ENCODE results near the gene SLIRP.
A peak's percentile ranks its signal among the peaks of the same experiment; 100 is the strongest.
"Not testable (repeated sequence)": the region's sequence is repeated elsewhere in the genome, so short reads cannot be mapped to it uniquely, and the experiment has no call there.

SLIRP gene

GRCh38 chr14:77741438-77741837 lies 33.5 kb downstream of the SLIRP start:
- DNase-seq (ENCODE audit: low read depth in 2 of 2), result no peak

- no peak for DNase-seq (ENCODE audit: low read depth in 2 of 2)
Observed at GRCh38 chr14:77746064-77746702, 38.3 kb downstream of the SLIRP start.

GRCh38 chr14:77747425-77747824 lies 39.5 kb downstream of the SLIRP start:
- DNase-seq (ENCODE audit: low read depth in 2 of 2), result not testable (repeated sequence)

GRCh38 chr14:77752266-77752665 lies 44.4 kb downstream of the SLIRP start:
- DNase-seq (ENCODE audit: low read depth in 2 of 2), result no peak

GRCh38 chr14:77752799-77753516 lies 45.1 kb downstream of the SLIRP start:
- no peak for DNase-seq (ENCODE audit: low read depth in 2 of 2)

- DNase-seq (ENCODE audit: low read depth in 2 of 2), result peak; percentile 85
Observed at GRCh38 chr14:77760381-77761204, 52.7 kb downstream of the SLIRP start, which contains the start of gene SNW1. Gene SNW1, minus strand, starts transcription at chr14:77761156. Its CDS starts 29 bp downstream, at chr14:77761127.

- DNase-seq (ENCODE audit: low read depth in 2 of 2), result no peak
Observed at GRCh38 chr14:77761205-77761931, 53.5 kb downstream of the SLIRP start.

GRCh38 chr14:77763316-77763715 lies 55.4 kb downstream of the SLIRP start:
- DNase-seq (ENCODE audit: low read depth in 2 of 2), result no peak

GRCh38 chr14:77763978-77764377 lies 56.1 kb downstream of the SLIRP start:
- DNase-seq (ENCODE audit: low read depth in 2 of 2), result no peak
